Cardiac fibroblast (primary cell): ENCODE data around the gene DDX23.
"Not testable (repeated sequence)": the region's sequence is repeated elsewhere in the genome, so short reads cannot be mapped to it uniquely, and the experiment has no call there.

Experiments
- DNase-seq, 2 donors: peaks; one replicate each; pipeline versions ENCODE4 v3.0.0 to v3.0.0-alpha.2; 2010; ENCODE audit warnings: low read depth in 2 of 2
- H3K4me3 ChIP-seq, 2 donors: replicated peaks in 1 of 2; 1 replicate in 1 of 2; 2 replicates in 1 of 2; pipeline ENCODE4 v1.5.1; 2011; ENCODE audit warnings: low read depth in 2 of 2, low read length in 2 of 2, mild to moderate bottlenecking in 2 of 2, moderate library complexity in 1 of 2
- TF ChIP-seq, protein P1 (sequence below): IDR thresholded peaks from one replicate; pipeline ENCODE4 v1.5.1; 2011; ENCODE audit warnings: low read depth, mild to moderate bottlenecking, low read length, inconsistent platforms

The DDX23 gene

DNA sequence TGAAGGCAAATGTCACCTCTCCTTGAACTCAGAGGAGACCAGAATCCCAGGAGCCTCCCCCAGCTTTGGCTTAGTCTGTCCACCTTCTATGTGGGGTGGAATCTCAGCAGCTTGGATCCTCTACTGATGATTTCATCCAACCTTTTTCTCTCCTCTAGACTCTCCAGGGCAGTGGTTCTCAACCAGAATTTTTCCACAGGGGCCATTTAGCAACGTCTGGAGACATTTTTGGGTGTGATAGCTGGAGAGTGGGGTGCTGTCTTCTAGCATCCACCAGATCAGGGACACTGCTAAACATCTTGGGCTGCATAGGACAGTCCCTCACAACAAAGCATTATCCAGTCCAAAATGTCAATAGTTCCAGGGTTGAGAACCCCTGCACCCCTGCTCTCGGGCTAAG lies 4.4 kb upstream of the DDX23 start:
- TF ChIP-seq, protein P1, sequence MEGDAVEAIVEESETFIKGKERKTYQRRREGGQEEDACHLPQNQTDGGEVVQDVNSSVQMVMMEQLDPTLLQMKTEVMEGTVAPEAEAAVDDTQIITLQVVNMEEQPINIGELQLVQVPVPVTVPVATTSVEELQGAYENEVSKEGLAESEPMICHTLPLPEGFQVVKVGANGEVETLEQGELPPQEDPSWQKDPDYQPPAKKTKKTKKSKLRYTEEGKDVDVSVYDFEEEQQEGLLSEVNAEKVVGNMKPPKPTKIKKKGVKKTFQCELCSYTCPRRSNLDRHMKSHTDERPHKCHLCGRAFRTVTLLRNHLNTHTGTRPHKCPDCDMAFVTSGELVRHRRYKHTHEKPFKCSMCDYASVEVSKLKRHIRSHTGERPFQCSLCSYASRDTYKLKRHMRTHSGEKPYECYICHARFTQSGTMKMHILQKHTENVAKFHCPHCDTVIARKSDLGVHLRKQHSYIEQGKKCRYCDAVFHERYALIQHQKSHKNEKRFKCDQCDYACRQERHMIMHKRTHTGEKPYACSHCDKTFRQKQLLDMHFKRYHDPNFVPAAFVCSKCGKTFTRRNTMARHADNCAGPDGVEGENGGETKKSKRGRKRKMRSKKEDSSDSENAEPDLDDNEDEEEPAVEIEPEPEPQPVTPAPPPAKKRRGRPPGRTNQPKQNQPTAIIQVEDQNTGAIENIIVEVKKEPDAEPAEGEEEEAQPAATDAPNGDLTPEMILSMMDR, result no peak
- DNase-seq, result no peak
- no peak overlapping the region for H3K4me3 ChIP-seq

DNA sequence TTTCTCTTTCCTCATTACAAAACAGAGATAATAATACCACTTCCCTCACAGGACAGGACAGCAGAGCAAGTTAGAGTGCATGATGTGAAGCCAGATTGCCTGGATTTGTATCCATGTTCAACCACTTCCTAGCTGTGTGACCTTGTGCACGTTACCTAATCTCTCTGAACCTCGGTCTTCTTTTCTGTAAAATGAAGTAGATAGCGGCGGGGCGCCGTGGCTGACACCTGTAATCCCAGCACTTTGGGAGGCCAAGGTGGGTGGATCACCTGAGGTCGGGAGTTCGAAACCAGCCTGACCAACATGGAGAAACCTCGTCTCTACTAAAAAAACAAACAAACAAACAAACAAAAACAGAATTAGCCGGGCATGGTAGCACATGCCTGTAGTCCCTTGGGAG lies 3.0 kb upstream of the DDX23 start:
- not testable (repeated sequence) for DNase-seq, H3K4me3 ChIP-seq

DNA sequence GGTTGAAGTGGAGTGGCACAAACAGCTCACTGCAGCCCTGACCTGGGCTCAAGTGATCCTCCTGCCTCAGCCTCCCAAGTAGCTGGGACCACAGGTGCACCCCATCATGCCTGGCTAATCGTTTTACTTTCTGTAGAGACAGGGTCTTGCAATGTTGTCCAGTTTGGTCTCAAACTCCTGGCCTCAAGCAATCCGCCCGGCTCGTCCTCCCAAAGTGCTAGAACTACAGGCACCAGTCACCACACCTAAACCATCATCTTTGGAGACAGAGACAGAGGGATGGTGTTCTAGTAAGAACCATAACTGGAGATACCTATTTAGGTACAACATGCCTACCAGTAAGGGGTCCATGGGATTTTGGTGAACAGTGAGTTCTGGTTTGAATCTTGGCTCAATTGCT lies 2.5 kb upstream of the DDX23 start:
- TF ChIP-seq, protein P1, result no peak
- no peak overlapping the region for H3K4me3 ChIP-seq
- no peak for DNase-seq

DNA sequence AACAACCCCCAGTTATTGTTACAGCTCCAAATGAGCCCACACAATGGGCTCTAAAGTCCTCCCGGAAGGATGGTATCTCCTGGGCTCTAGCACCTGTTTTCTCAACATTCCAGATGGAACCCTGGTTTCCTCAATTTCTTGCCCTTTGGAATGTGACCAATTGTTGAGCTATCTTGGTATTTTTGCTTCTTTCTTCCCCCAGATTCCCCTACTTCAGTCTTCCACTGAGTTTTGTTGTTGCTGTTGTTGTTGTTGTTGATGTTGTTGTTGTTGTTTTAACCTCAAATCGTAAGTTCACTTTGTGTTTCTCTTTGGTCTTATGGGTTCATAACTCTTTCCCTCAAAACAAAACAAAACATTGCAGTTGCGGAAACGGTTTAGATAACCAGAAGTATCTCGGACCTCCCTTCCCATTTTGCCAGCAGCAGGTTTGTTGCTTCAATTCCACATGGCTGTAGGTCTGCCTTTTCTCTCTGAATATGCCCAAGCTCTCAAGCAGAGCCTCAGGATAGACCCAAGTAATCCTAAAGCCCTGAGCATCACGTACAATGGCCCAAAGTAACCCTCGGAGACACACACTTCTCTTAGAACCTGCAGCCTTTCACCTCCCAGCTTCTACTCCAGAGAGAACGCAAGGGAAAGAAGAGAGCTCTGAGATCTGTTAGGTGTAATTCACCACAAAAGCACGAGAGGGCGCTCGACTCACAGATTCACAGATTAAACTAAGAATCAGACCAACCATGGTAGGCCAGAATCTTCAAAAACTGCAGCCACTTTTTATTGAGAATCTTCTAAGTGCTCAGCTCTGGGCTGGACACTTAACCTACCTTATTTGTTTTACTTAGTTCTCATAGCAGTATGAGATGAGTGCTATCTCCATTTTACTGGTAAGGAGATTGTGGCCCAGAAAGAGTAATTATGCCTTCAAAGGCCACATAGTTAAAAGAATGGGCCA lies 1.0 kb upstream of the DDX23 start:
- DNase-seq, result peak; percentile 94 to 95
- H3K4me3 ChIP-seq, result peak overlapping the region; percentile 50 to 94
- TF ChIP-seq, protein P1, result peak; percentile 67

DNA sequence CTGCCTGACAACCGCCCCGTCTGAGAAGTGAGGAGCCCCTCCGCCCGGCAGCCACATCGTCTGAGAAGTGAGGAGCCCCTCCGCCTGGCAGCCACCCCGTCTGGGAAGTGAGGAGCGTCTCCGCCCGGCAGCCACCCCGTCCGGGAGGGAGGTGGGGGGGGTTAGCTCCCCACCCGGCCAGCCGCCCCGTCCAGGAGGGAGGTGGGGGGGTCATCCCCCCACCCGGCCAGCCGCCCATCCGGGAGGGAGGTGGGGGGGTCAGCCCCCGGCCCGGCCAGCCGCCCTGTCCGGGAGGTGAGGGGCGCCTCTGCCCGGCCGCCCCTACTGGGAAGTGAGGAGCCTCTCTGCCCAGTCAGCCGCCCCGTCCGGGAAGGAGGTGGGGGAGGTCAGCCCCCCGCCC lies 9.9 kb downstream of the DDX23 start:
- DNase-seq, result not testable (repeated sequence)

DNA sequence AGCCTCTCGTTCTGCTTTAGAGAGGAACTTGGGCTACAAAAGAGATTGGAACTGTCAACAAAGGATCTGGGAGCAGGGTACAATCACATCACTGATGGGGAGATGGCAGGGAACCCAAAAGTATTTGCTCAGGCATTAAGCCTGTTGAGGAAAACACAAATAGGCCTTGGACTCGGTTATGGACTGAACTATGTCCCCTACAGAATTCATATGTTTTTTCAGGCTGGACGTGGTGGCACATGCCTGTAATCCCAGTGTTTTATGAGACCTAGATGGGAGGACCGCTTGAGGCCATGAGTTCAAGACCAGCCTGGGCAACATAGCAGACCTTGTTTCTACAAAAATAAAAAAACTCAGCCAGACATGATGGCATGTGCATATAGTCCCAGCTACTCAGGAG lies 13.9 kb downstream of the DDX23 start:
- no peak for DNase-seq
- no peak overlapping the region for H3K4me3 ChIP-seq
- TF ChIP-seq, protein P1, result no peak

More for the DNA sequence above, 9.9 kb downstream of the DDX23 start:
- H3K4me3 ChIP-seq, result not testable (repeated sequence)

DNA sequence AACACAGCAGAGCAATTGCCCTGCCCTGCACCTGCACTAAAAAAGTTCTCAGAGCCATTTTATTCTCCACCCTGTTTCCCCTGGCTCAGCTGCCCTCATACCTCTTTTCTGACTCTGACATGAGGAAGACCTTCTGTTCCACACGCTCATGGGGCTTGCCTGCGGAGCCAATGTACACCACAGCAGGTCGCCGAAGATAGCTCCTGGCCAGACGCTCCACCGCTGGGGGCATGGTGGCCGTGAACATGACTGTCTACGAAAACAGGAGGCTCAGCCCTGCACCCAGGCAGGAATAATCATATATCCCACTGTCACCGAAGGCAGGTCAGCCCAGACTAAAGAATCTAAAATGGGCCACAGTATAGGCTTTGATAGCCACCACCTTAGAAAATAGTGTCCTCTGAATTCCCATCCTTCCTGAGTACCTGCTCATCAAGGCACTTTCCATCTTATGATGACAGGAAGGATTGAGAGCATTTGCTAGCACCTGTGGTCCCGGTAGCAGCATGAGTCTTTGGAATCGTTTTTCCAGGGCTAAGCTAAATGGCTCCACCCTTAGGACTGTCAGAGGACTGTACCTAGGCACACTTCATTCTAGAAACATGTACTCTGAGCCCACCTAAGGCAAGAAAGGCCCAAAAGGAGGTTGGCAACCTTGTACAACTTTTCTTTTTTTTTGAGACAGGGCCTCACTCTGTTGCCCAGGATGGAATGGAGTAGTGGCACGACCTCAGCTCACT lies 19.5 kb downstream of the DDX23 start:
- H3K4me3 ChIP-seq, result no peak overlapping the region
- no peak for DNase-seq
- TF ChIP-seq, protein P1, result no peak
